ENCODE data around the gene LTF. TPM values are rescaled to one million over a fixed set of nuclear protein-coding genes. Genes with fewer than 3 reads are reported as not detected.

Gene LTF
- total RNA-seq, 2 experiments from 2014 or later, result not detected

DNA sequence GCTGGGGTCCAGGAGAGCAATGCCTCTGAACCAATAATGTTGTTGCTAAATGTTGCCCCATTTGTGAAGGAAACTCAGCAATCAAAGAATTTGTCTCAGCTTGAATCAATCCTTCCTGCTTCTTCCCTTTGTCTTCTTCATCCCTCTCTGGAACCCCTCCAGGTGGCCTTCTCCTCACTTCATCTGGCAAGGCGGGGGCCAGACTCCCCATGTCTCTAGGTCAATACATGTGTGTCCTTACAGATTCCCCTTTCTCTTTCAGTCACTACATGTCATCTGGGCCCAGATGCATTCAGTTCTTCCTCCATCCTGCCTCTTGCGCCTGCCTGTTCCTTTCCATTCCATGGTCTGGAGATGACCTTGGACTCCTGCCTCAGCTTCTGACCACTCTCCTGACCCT lies 8.0 kb upstream of the LTF start:
- no TSS peak for BruUV-seq (replicated peaks)
- Histone ChIP-seq H3K4me2 (ENCODE audit: low read length) (no peak overlapping the region), H3K36me3 (ENCODE audit: insufficient read depth, low read length) (no peaks in the 10 kb centered on the region), H3K9me2 (ENCODE audit: insufficient read depth, low read length) (no peaks in the 10 kb centered on the region), H3K4me3 (ENCODE audit: low read depth, low read length, poor library complexity, severe bottlenecking) (no peak overlapping the region), H3K4me1 (ENCODE audit: insufficient read depth, low read length, poor library complexity, severe bottlenecking) (no peaks in the 10 kb centered on the region), H3K27ac (ENCODE audit: low read depth, low read length, poor library complexity, severe bottlenecking) (no peak overlapping the region), H3K9me3 (ENCODE audit: low read length) (no peaks in the 10 kb centered on the region), H2AFZ (ENCODE audit: low read length) (no peak overlapping the region), H4K20me1 (ENCODE audit: insufficient read depth, low read length) (no peaks in the 10 kb centered on the region), H3K79me2 (ENCODE audit: insufficient read depth, low read depth, low read length) (no peaks in the 10 kb centered on the region)
- ChIA-PET CTCF (ENCODE audit: unreplicated experiment) (interaction anchor here (0.6 kb wide), 1 partner anchor 237 kb away, joined by 10 read pairs; no protein-coding TSS in a partner anchor), POLR2A (interaction anchor here (0.6 kb wide), 2 partner anchors 38 to 159 kb away, joined by 3 read pairs; no protein-coding TSS in a partner anchor)
- TF ChIP-seq, protein P1, sequence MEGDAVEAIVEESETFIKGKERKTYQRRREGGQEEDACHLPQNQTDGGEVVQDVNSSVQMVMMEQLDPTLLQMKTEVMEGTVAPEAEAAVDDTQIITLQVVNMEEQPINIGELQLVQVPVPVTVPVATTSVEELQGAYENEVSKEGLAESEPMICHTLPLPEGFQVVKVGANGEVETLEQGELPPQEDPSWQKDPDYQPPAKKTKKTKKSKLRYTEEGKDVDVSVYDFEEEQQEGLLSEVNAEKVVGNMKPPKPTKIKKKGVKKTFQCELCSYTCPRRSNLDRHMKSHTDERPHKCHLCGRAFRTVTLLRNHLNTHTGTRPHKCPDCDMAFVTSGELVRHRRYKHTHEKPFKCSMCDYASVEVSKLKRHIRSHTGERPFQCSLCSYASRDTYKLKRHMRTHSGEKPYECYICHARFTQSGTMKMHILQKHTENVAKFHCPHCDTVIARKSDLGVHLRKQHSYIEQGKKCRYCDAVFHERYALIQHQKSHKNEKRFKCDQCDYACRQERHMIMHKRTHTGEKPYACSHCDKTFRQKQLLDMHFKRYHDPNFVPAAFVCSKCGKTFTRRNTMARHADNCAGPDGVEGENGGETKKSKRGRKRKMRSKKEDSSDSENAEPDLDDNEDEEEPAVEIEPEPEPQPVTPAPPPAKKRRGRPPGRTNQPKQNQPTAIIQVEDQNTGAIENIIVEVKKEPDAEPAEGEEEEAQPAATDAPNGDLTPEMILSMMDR (conservative IDR thresholded peaks at IDR 0.05; ENCODE audit: low read length), result no peak
- TF ChIP-seq EZH2phosphoT487 (IDR thresholded peaks at IDR 0.05; ENCODE audit: borderline replicate concordance, low read depth, low read length), result no peak
- no peak for DNase-seq (ENCODE audit: low spot score)
- intact Hi-C loops (cut with micrococcal nuclease; ENCODE audit: unreplicated experiment), result no loop called here

DNA sequence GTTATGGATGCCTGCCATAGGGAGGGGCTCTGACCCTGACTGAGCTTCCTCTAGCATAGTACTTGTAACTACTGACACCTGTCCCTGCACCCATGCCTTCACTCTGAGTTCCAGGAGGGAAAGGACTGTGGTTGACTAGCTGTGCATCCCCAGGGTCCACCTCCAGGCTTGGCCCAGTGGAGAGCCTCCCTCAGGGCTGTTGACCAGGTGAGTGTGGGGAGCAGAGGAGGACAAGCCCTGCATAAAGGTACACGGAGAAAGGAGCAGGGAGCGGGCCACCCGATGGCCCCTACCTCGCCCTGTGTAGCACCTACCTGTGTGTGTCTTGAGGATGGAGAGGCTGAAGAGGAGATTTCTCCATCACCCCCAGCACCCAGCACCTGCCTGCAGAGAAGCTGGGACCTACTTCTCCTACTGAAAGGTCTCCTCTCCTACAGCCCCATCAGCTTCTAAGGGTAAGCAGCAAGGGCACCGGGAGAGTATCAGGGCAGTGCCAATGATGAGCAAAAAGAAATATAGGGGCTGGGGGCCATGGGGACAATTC lies 6.7 kb upstream of the LTF start:
- Histone ChIP-seq H3K36me3 (ENCODE audit: insufficient read depth, low read length) (no peaks in the 10 kb centered on the region), H3K4me2 (ENCODE audit: low read length) (no peak overlapping the region), H3K79me2 (ENCODE audit: insufficient read depth, low read depth, low read length) (no peaks in the 10 kb centered on the region), H4K20me1 (ENCODE audit: insufficient read depth, low read length) (no peaks in the 10 kb centered on the region), H3K9me2 (ENCODE audit: insufficient read depth, low read length) (no peaks in the 10 kb centered on the region), H3K4me1 (ENCODE audit: insufficient read depth, low read length, poor library complexity, severe bottlenecking) (no peaks in the 10 kb centered on the region), H3K27ac (ENCODE audit: low read depth, low read length, poor library complexity, severe bottlenecking) (no peak overlapping the region), H3K4me3 (ENCODE audit: low read depth, low read length, poor library complexity, severe bottlenecking) (no peak overlapping the region), H3K9me3 (ENCODE audit: low read length) (no peaks in the 10 kb centered on the region), H2AFZ (ENCODE audit: low read length) (no peak overlapping the region)
- POLR2A ChIA-PET, result no interaction called here
- intact Hi-C loops (cut with micrococcal nuclease; ENCODE audit: unreplicated experiment), result no loop called here
- no peak for DNase-seq (ENCODE audit: low spot score)
- CTCF ChIA-PET (ENCODE audit: unreplicated experiment), result no interaction called here
- TF ChIP-seq, protein P1 (conservative IDR thresholded peaks at IDR 0.05; ENCODE audit: low read length), result no peak
- no peak for TF ChIP-seq EZH2phosphoT487 (IDR thresholded peaks at IDR 0.05; ENCODE audit: borderline replicate concordance, low read depth, low read length)
- no TSS peak for BruUV-seq (replicated peaks)

DNA sequence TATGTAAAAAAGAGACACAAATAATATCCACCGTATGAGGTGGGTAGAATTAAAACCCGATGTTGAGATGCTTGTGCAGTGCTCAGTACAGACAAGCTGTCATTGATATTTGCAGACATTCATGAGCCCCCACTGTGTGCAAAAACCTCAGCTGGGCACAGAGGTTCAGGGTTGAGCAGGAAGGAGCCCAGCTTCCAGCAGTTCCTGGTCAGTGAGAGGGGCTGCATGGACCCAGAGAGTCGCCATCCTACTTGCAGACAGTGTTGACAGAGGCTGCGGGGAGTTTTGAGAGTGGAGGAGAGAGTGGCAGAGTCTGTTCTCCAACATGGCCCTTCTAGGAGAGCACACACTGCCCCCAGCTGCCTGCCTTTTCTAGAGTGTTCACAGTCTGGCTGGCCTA lies 6.1 kb upstream of the LTF start:
- Histone ChIP-seq H3K27ac (ENCODE audit: low read depth, low read length, poor library complexity, severe bottlenecking) (no peak overlapping the region), H3K79me2 (ENCODE audit: insufficient read depth, low read depth, low read length) (no peaks in the 10 kb centered on the region), H4K20me1 (ENCODE audit: insufficient read depth, low read length) (no peaks in the 10 kb centered on the region), H3K4me1 (ENCODE audit: insufficient read depth, low read length, poor library complexity, severe bottlenecking) (no peaks in the 10 kb centered on the region), H3K4me2 (ENCODE audit: low read length) (no peak overlapping the region), H3K4me3 (ENCODE audit: low read depth, low read length, poor library complexity, severe bottlenecking) (no peak overlapping the region), H2AFZ (ENCODE audit: low read length) (no peak overlapping the region), H3K9me3 (ENCODE audit: low read length) (no peaks in the 10 kb centered on the region), H3K36me3 (ENCODE audit: insufficient read depth, low read length) (no peaks in the 10 kb centered on the region), H3K9me2 (ENCODE audit: insufficient read depth, low read length) (no peaks in the 10 kb centered on the region)
- ChIA-PET CTCF (ENCODE audit: unreplicated experiment) (interaction anchor here (0.6 kb wide), 1 partner anchor 1090 kb away, joined by 5 read pairs; no protein-coding TSS in a partner anchor), POLR2A (no interaction called here)
- TF ChIP-seq, protein P1 (conservative IDR thresholded peaks at IDR 0.05; ENCODE audit: low read length), result no peak
- no peak for TF ChIP-seq EZH2phosphoT487 (IDR thresholded peaks at IDR 0.05; ENCODE audit: borderline replicate concordance, low read depth, low read length)
- DNase-seq (ENCODE audit: low spot score), result no peak
- intact Hi-C loops (cut with micrococcal nuclease; ENCODE audit: unreplicated experiment), result no loop called here
- no TSS peak for BruUV-seq (replicated peaks)
